Measurements from ENCODE around the gene PAXX.

Gene PAXX

GRCh38 chr9:136991993-136992818 lies at the start of gene PAXX:
Gene PAXX (plus strand): TSS chr9:136992422. CDS start chr9:136992444, 22 bp downstream.
- Mint-ChIP-seq H3K4me3 (peak within 1 kb of the TSS; percentile 82), H3K27me3 (peaks cover 51% of the 10 kb centered on the region)

DNA sequence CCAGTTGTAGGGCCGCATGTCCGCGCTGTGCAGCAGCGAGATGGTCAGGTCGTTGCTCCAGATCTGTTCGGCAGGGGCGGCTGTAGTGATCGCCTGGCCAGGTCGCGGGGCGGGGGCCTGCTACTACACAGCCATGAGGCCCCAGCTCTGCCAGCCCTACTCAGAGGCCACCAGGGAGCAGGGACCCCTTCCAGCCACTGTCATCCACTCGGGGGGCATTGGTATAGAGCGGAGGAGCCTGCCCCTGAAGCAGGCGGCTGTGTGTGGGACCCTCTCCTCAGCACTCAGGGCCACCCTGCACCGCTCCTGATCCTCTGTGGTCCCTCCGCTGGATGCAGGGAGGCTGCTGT lies 49.4 kb upstream of the PAXX start:
- Mint-ChIP-seq H3K9me3 (no peaks in the 10 kb centered on the region), H3K27ac (no peak overlapping the region), H3K36me3 (peaks cover 22% of the 10 kb centered on the region), H3K27me3 (no peaks in the 10 kb centered on the region), H3K4me1 (peaks cover 17% of the 10 kb centered on the region), H3K4me3 (peak overlapping the region; percentile 82)
- CTCF ChIA-PET = no interaction called here
- DNase-seq = no peak

More at GRCh38 chr9:136991993-136992818, at the start of gene PAXX:
- CTCF ChIA-PET = interaction anchor here (0.7 to 2.3 kb wide), 6 partner anchors 16 to 200 kb away, joined by 3 to 9 read pairs (median 4); no protein-coding TSS in a partner anchor
- Mint-ChIP-seq H3K27ac (peak within 1 kb of the TSS; percentile 82), H3K9me3 (no peaks in the 10 kb centered on the region), H3K4me1 (peaks cover 38% of the 10 kb centered on the region), H3K36me3 (peaks cover 7% of the 10 kb centered on the region)
- DNase-seq = peak; percentile 96

DNA sequence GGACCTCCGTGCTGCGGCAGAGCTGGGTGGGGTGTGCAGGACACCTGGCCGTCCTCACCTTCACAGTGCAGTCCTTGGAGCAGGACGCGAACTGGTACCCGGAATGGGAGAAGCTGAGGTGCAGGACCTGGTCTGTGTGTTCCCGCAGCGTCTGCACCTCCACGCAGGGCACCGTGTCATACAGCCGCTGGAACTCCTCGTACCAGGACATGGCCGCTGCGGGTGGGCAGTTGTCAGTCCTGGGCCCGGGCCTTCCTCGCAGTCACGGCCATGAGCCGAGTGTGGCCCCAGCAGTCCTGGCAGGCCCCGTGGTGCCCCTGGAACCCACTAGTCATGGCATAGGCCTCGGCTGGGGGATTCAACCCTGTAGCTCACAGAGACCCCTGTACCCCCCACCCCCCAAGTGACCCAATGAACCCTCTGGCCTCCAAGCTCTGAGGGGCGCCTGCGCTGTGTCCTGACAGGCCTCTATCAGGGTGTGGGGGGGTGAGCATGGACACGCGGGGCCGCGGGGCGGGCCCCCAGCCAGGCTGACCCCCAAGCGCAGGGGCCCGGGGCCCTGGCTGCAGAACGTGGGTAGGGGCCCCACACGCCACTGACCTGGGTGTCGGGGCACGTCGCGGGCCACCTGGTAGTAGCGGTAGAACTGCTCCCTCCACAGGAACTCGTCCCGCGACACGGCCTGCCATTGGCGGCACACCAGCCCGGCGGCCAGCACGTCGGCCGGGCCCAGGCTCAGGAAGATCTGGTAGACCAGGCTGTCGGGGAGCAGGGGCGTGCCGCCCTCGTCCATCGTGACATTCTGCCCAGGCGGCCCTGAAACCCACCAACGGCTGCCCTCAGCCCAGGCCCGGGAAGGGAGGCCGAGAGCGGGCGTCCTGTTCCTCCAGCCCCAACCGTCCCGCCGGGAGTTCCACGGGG lies 48.7 kb upstream of the PAXX start:
- peak overlapping the region; percentile 82 for H3K4me3 Mint-ChIP-seq
- H3K9me3 Mint-ChIP-seq = no peaks in the 10 kb centered on the region
- DNase-seq = peak; percentile 63
- no peaks in the 10 kb centered on the region for H3K27me3 Mint-ChIP-seq
- peaks cover 21% of the 10 kb centered on the region for H3K4me1 Mint-ChIP-seq
- H3K27ac Mint-ChIP-seq = peak overlapping the region; percentile 85
- CTCF ChIA-PET = interaction anchor here (0.9 to 1.2 kb wide), 3 partner anchors 86 to 99 kb away, joined by 3 read pairs; no protein-coding TSS in a partner anchor
- peaks cover 21% of the 10 kb centered on the region for H3K36me3 Mint-ChIP-seq

GRCh38 chr9:136944212-136944518 lies 48.1 kb upstream of the PAXX start:
- Mint-ChIP-seq H3K4me1 (peaks cover 24% of the 10 kb centered on the region), H3K27ac (peak overlapping the region; percentile 85), H3K36me3 (peaks cover 16% of the 10 kb centered on the region), H3K9me3 (no peaks in the 10 kb centered on the region), H3K27me3 (no peaks in the 10 kb centered on the region), H3K4me3 (peak overlapping the region; percentile 82)
- DNase-seq = no peak
- CTCF ChIA-PET = interaction anchor here (0.9 to 1.2 kb wide), 3 partner anchors 85 to 100 kb away, joined by 3 read pairs; no protein-coding TSS in a partner anchor

DNA sequence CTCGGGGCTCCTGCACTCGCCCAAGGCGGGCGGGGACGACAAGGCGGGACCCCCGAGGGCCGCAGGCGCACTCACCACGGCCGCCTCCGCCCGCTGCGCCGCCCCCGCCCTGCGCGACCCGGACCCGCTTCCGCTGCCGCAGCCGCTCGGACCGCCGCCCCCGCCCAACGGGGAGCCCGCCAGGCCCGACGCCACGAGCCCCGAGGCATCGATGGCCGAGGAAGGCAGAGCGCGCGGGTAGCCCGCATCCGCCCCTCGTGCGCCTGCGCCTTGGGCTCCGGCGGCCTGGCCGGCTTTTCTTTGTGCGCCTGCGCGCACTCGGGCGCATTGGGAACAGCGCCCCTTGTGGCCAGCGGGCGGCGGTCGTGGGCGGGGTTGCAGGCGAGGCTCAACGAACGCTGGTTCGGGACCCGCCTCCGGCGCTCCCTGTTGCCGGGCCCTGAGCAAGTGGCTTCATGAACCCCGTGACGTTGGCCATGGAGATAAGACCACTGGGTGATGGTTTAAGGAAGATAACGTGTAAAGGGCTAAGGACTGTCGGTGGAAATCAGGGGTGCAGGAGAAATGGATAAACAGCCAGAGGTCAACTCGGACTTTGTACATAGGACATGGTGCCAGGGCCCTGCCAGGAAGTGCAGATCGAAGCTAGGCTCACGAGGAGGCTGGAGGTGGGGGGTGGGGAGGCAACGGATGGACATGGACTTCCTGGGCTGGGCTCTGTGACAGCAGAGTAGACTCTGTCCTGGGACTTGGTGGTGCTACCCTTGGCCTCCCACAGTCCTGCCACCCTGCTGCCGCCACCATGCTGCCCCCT lies 47.5 kb upstream of the PAXX start, which contains the start of the genes C8G and FBXW5:
Gene C8G, plus strand, starts transcription at position 725 of the 814 bp plus-strand sequence. Its CDS starts 78 bp downstream, at position 803.
Gene FBXW5, minus strand, starts transcription at position 220 of the 814 bp plus-strand sequence. CDS start 655 bp downstream, outside the sequence.
- H3K4me3 Mint-ChIP-seq = peak within 1 kb of the TSS; percentile 82
- H3K27ac Mint-ChIP-seq = peak within 1 kb of the TSS; percentile 90
- H3K36me3 Mint-ChIP-seq = peaks cover 10% of the 10 kb centered on the region
- peaks cover 26% of the 10 kb centered on the region for H3K4me1 Mint-ChIP-seq
- peak; percentile 94 for DNase-seq
- CTCF ChIA-PET = interaction anchor here (0.9 to 1.2 kb wide), 4 partner anchors 85 to 100 kb away, joined by 3 to 5 read pairs (median 3); no protein-coding TSS in a partner anchor
- no peaks in the 10 kb centered on the region for H3K27me3 Mint-ChIP-seq
- H3K9me3 Mint-ChIP-seq = no peaks in the 10 kb centered on the region

GRCh38 chr9:136945333-136946227 lies 46.6 kb upstream of the PAXX start:
- H3K27ac Mint-ChIP-seq = peak overlapping the region; percentile 90
- peaks cover 31% of the 10 kb centered on the region for H3K4me1 Mint-ChIP-seq
- no peaks in the 10 kb centered on the region for H3K27me3 Mint-ChIP-seq
- H3K9me3 Mint-ChIP-seq = no peaks in the 10 kb centered on the region
- peaks cover 10% of the 10 kb centered on the region for H3K36me3 Mint-ChIP-seq
- DNase-seq = no peak
- CTCF ChIA-PET = interaction anchor here (1.2 to 1.6 kb wide), 2 partner anchors 89 to 153 kb away, joined by 4 to 5 read pairs; no protein-coding TSS in a partner anchor
- H3K4me3 Mint-ChIP-seq = peak overlapping the region; percentile 59

DNA sequence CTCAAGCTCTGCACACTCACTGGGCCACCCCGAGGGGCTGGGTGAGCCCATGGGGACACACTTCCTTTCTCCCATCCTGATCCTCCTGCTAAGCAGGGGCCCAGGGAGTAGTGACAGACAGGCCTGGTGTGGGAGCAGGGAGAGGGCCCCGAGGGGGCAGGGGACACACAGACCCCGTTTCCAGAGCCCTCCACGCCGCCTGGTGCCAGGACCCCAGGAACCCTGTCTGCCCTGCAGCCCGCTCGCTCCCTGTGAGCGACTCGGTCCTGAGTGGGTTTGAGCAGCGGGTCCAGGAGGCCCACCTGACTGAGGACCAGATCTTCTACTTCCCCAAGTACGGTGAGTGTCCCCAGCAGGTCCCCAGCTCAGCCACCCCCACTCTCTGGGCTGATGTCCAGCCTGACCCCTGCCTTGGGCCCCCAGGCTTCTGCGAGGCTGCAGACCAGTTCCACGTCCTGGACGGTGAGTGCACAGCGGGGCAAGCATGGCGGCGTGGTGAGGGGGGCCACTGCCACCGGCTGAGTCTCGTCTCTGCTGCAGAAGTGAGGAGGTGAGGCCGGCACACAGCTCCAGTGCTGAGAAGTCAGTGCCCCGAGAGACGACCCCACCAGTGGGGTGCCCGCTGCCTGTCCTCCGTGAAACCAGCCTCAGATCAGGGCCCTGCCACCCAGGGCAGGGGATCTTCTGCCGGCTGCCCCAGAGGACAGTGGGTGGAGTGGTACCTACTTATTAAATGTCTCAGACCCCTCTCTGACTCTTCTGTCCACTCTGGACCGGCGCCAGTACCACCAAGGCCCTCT lies 45.8 kb upstream of the PAXX start:
- Mint-ChIP-seq H3K9me3 (no peaks in the 10 kb centered on the region), H3K27me3 (no peaks in the 10 kb centered on the region), H3K36me3 (peaks cover 5% of the 10 kb centered on the region), H3K4me1 (peaks cover 32% of the 10 kb centered on the region), H3K4me3 (no peak overlapping the region), H3K27ac (no peak overlapping the region)
- DNase-seq = no peak
- CTCF ChIA-PET = interaction anchor here (1.6 to 2.5 kb wide), 3 partner anchors 88 to 154 kb away, joined by 4 to 39 read pairs (median 6); partner anchors contain the start of gene AJM1

- no peak overlapping the region for H3K27ac Mint-ChIP-seq
- no peak for DNase-seq
- no peaks in the 10 kb centered on the region for H3K9me3 Mint-ChIP-seq
- no peaks in the 10 kb centered on the region for H3K36me3 Mint-ChIP-seq
- CTCF ChIA-PET = interaction anchor here (1.1 to 2.5 kb wide), 12 partner anchors 28 to 161 kb away, joined by 3 to 39 read pairs (median 4); partner anchors contain the start of gene AJM1
- peaks cover 30% of the 10 kb centered on the region for H3K4me1 Mint-ChIP-seq
- H3K27me3 Mint-ChIP-seq = no peaks in the 10 kb centered on the region
- H3K4me3 Mint-ChIP-seq = no peak overlapping the region
These were observed 45.0 kb upstream of the PAXX start for GRCh38 chr9:136947028-136947891.

GRCh38 chr9:136947955-136948510 lies 44.2 kb upstream of the PAXX start:
- no peak for DNase-seq
- peak overlapping the region; percentile 84 for H3K4me3 Mint-ChIP-seq

GRCh38 chr9:136949239-136949816 lies 42.9 kb upstream of the PAXX start:
- no peak for DNase-seq
- Mint-ChIP-seq H3K36me3 (no peaks in the 10 kb centered on the region), H3K9me3 (no peaks in the 10 kb centered on the region), H3K4me3 (peak overlapping the region; percentile 84), H3K4me1 (peaks cover 22% of the 10 kb centered on the region), H3K27ac (peak overlapping the region; percentile 75), H3K27me3 (no peaks in the 10 kb centered on the region)
- CTCF ChIA-PET = interaction anchor here (2.5 kb wide), 1 partner anchor 85 kb away, joined by 39 read pairs; no protein-coding TSS in a partner anchor

More at GRCh38 chr9:136947955-136948510, 44.2 kb upstream of the PAXX start:
- Mint-ChIP-seq H3K4me1 (peaks cover 25% of the 10 kb centered on the region), H3K27me3 (no peaks in the 10 kb centered on the region), H3K36me3 (no peaks in the 10 kb centered on the region), H3K27ac (peak overlapping the region; percentile 45), H3K9me3 (no peaks in the 10 kb centered on the region)
- CTCF ChIA-PET = interaction anchor here (0.7 to 2.5 kb wide), 13 partner anchors 27 to 162 kb away, joined by 3 to 39 read pairs (median 4); partner anchors contain the start of genes AJM1 and FUT7
